ENCODE data around the gene ABCC1. TPM values are rescaled to one million over a fixed set of nuclear protein-coding genes. Genes with fewer than 3 reads are reported as not detected.
"Not testable (repeated sequence)": the region's sequence is repeated elsewhere in the genome, so short reads cannot be mapped to it uniquely, and the experiment has no call there.

ABCC1 gene
- 27.7 TPM for polyA plus RNA-seq (ENCODE audit: insufficient read length)
- long read RNA-seq, donor 1, full-length matches to known transcripts: 1 of 19 reads
- long read RNA-seq, donor 1, partial matches to known transcripts: 18 of 19 reads
- long read RNA-seq, donor 1, other reads (novel, unspliced or antisense): 0 of 19 reads
- long read RNA-seq, donor 2, full-length matches to known transcripts: 1 of 11 reads
- long read RNA-seq, donor 2, partial matches to known transcripts: 10 of 11 reads
- long read RNA-seq, donor 2, other reads (novel, unspliced or antisense): 0 of 11 reads
- long read RNA-seq, donor 3, full-length matches to known transcripts: 2 of 20 reads
- long read RNA-seq, donor 3, partial matches to known transcripts: 18 of 20 reads
- long read RNA-seq, donor 3, other reads (novel, unspliced or antisense): 0 of 20 reads
- long read RNA-seq, donor 4: 0 reads
- long read RNA-seq, donor 5, full-length matches to known transcripts: 2 of 2 reads
- long read RNA-seq, donor 5, partial matches to known transcripts: 0 of 2 reads
- long read RNA-seq, donor 5, other reads (novel, unspliced or antisense): 0 of 2 reads
- long read RNA-seq, donor 6, partial matches to known transcripts: 10 of 11 reads
- long read RNA-seq, donor 6, other reads (novel, unspliced or antisense): 0 of 11 reads
- long read RNA-seq, donor 7, full-length matches to known transcripts: 1 of 1 reads
- long read RNA-seq, donor 7, partial matches to known transcripts: 0 of 1 reads
- long read RNA-seq, donor 7, other reads (novel, unspliced or antisense): 0 of 1 reads
- long read RNA-seq, donor 8: 0 reads

- peak; percentile 31 for DNase-seq
Observed at GRCh38 chr16:15949210-15950160, at the start of gene ABCC1. ABCC1 (plus strand) TSS chr16:15949616; CDS start chr16:15949752, 136 bp downstream.

- DNase-seq: no peak
Observed at GRCh38 chr16:15900357-15900756, 49.1 kb upstream of the ABCC1 start.

GRCh38 chr16:15900901-15901500 is 48.4 kb upstream of the ABCC1 start:
- DNase-seq: no peak

GRCh38 chr16:15903960-15904359 is 45.5 kb upstream of the ABCC1 start:
- DNase-seq: no peak

GRCh38 chr16:15906439-15906838 is 43.0 kb upstream of the ABCC1 start:
- no peak for DNase-seq

- DNase-seq: no peak
Observed at GRCh38 chr16:15907863-15908478, 41.4 kb upstream of the ABCC1 start.

- no peak for DNase-seq
Observed at GRCh38 chr16:15911198-15911597, 38.2 kb upstream of the ABCC1 start.

- no peak for DNase-seq
Observed at GRCh38 chr16:15913046-15913698, 36.2 kb upstream of the ABCC1 start.

- no peak for DNase-seq
Observed at GRCh38 chr16:15915555-15916081, 33.8 kb upstream of the ABCC1 start.

- DNase-seq: no peak
Observed at GRCh38 chr16:15916323-15916722, 33.1 kb upstream of the ABCC1 start.

GRCh38 chr16:15918314-15918713 is 31.1 kb upstream of the ABCC1 start:
- DNase-seq: not testable (repeated sequence)

- no peak for DNase-seq
Observed at GRCh38 chr16:15919331-15919730, 30.1 kb upstream of the ABCC1 start.

GRCh38 chr16:15924996-15925395 is 24.4 kb upstream of the ABCC1 start:
- no peak for DNase-seq

GRCh38 chr16:15925631-15926030 is 23.8 kb upstream of the ABCC1 start:
- DNase-seq: no peak

GRCh38 chr16:15928261-15929104 is 20.9 kb upstream of the ABCC1 start:
- DNase-seq: no peak

- no peak for DNase-seq
Observed at GRCh38 chr16:15932939-15933338, 16.5 kb upstream of the ABCC1 start.

GRCh38 chr16:15933781-15934180 is 15.6 kb upstream of the ABCC1 start:
- no peak for DNase-seq

- DNase-seq: no peak
Observed at GRCh38 chr16:15934991-15935390, 14.4 kb upstream of the ABCC1 start.

GRCh38 chr16:15936809-15937208 is 12.6 kb upstream of the ABCC1 start:
- not testable (repeated sequence) for DNase-seq
